HG02610 (cell line): Measurements from ENCODE around the gene ZNF580.

ENCODE experiments used
- ATAC-seq: cut with Tn5 transposase; IDR thresholded peaks from one replicate; pipeline ENCODE4 v1.9.1; 2021; ENCODE audit warnings: mild to moderate bottlenecking, moderate library complexity; ENCODE audit not compliant: unreplicated experiment

The ZNF580 gene

GRCh38 chr19:55688422-55689218 is 47.8 kb downstream of the ZNF580 start:
- ATAC-seq: no peak

GRCh38 chr19:55689411-55690108 is 48.8 kb downstream of the ZNF580 start:
- no peak for ATAC-seq

GRCh38 chr19:55690109-55690768 is 49.4 kb downstream of the ZNF580 start:
- ATAC-seq: no peak

DNA sequence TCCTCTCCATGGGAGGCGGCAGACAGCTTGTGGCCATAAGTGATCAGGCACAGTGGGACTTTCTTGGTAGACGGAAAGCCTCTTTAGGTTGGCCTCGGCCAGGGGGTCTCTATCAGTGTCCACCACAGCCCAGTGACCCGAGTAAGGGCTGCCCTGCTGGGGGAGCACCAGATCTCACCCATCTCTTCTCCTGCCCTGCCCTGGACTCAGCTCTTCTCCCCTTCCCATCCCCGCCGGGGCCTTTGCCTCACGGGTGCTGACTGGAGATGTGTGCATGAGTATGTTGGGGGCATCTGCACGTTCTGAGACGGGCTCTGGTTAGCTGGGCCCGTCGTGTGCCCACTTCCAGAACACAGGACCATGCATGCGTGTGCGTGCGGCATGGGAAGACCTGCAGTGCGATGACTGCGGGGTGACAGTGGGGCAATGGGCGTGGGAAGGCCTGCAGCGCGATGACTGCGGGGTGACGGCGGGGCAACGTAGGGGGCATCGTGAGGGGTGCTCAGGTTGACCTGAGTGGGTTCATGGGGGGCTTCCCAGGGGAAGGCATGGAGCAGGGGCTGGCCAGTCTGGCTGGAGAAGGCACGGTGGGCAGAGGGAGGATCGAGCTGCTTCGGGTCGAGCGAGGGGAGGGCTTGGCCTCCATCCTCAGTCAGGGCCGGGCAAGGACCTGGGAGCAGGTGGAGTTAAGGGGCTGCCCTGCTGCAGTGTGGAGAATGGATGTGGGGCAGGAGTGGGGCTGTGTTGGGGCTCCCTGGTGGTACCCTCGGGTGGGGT is 50.2 kb downstream of the ZNF580 start:
- no peak for ATAC-seq

- no peak for ATAC-seq
Measured at GRCh38 chr19:55691561-55692481, 51.0 kb downstream of the ZNF580 start.

DNA sequence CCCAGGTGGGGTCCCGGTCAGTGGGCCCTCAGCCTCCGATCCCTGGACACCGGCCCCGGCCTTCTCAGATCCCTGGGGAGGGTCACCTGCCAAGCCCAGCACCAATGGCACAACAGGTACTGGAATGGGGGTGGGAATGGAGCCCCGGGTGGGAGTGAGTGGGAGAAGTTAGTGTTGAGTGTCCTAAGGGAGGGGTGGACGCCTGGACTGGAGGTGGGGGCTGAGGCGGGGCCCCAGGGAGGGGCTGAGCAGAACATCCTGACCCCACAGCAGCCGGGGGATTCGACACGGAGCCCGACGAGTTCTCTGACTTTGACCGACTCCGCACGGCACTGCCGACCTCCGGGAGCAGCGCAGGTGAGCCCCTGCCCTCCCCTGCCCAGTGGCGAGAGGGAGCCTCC is 51.9 kb downstream of the ZNF580 start:
- no peak for ATAC-seq
